IMR-90 (cell line): ENCODE results near the gene RALGAPA2. TPM values are rescaled to one million over a fixed set of nuclear protein-coding genes. Genes with fewer than 3 reads are reported as not detected.

Experiments used
- ATAC-seq: fragments of 200-7000 bp; cut with Tn5 transposase; 2 replicates; pipeline ENCODE4 v1.9.1; 2020; ENCODE audit warnings: low read depth, mild to moderate bottlenecking, moderate library complexity
- BruUV-seq: library from RNA; stranded (reverse); fragments of 400-500 nt; replicated peaks from 2 replicates; lab custom pipeline; 2021; lab: Mats Ljungman, UMichigan
- CTCF ChIA-PET: fragments of 300-600 bp; formaldehyde crosslinking; extraction: SDS; loops from one replicate; lab custom pipeline; 2021; ENCODE audit warnings: antibody characterized with exemption; lab: Yijun Ruan, JAX
- POLR2A ChIA-PET: fragments of 300-600 bp; sonication (Branson Sonifier 250); formaldehyde crosslinking; loops from one replicate; lab custom pipeline; 2022; ENCODE audit warnings: antibody characterized with exemption; ENCODE audit not compliant: unreplicated experiment; lab: Charles Lee
- DNase-seq: peaks from one replicate; pipeline ENCODE4 v3.0.0; 2013
- H2AFZ ChIP-seq: replicated peaks from 2 replicates; pipeline ENCODE3; 2013; ENCODE audit warnings: low read length, mild to moderate bottlenecking; ENCODE audit not compliant: poor library complexity
- H2AK5ac ChIP-seq: 2 replicates; pipeline ENCODE4 v1.6.1; 2013; ENCODE audit warnings: low read depth, low read length, inconsistent platforms
- H2AK9ac ChIP-seq: replicated peaks from 2 replicates; pipeline ENCODE3; 2013; ENCODE audit warnings: mild to moderate bottlenecking, low read depth, low read length, moderate library complexity; ENCODE audit not compliant: poor library complexity
- H2BK120ac ChIP-seq: 2 replicates; pipeline ENCODE4 v1.6.1; 2013; ENCODE audit warnings: low read depth, low read length, inconsistent platforms
- H2BK15ac ChIP-seq: 3 replicates; pipeline ENCODE4 v1.6.1; 2013; ENCODE audit warnings: low read depth, low read length, inconsistent platforms
- H2BK20ac ChIP-seq: 2 replicates; pipeline ENCODE4 v1.6.1; 2013; ENCODE audit warnings: low read depth, mild to moderate bottlenecking, inconsistent platforms, low read length, moderate library complexity
- H2BK5ac ChIP-seq: 2 replicates; pipeline ENCODE4 v1.6.1; 2013; ENCODE audit warnings: mild to moderate bottlenecking, low read depth, low read length, inconsistent platforms; ENCODE audit not compliant: poor library complexity, severe bottlenecking
- H3K14ac ChIP-seq: replicated peaks from 2 replicates; pipeline ENCODE4 v1.6.1; 2013; ENCODE audit warnings: low read depth, low read length, inconsistent platforms
- H3K18ac ChIP-seq: 2 replicates; pipeline ENCODE4 v1.6.1; 2013; ENCODE audit warnings: low read depth, low read length, control low read depth
- H3K23ac ChIP-seq: 2 replicates; pipeline ENCODE4 v1.6.1; 2013; ENCODE audit warnings: low read depth, low read length, inconsistent platforms
- H3K27ac ChIP-seq: 2 replicates; pipeline ENCODE4 v1.5.1; 2013; ENCODE audit warnings: mild to moderate bottlenecking, control low read depth, low read length; ENCODE audit not compliant: insufficient read depth
- H3K27me3 ChIP-seq: 2 replicates; pipeline ENCODE4 v1.6.1; 2013; ENCODE audit warnings: low read length; ENCODE audit not compliant: control insufficient read depth, insufficient read depth
- H3K36me3 ChIP-seq: 2 replicates; pipeline ENCODE4 v1.6.1; 2013; ENCODE audit warnings: low read length, mixed read lengths; ENCODE audit not compliant: control insufficient read depth, insufficient read depth
- H3K4ac ChIP-seq: 2 replicates; pipeline ENCODE4 v1.6.1; 2013; ENCODE audit warnings: low read depth, low read length, inconsistent platforms
- H3K4me1 ChIP-seq: 2 replicates; pipeline ENCODE4 v1.6.1; 2013; ENCODE audit warnings: low read length, mixed read lengths; ENCODE audit not compliant: control insufficient read depth, insufficient read depth
- H3K4me2 ChIP-seq: 2 replicates; pipeline ENCODE4 v1.6.1; 2013; ENCODE audit warnings: low read depth, mild to moderate bottlenecking, control low read depth, low read length, moderate library complexity
- H3K4me3 ChIP-seq: 2 replicates; pipeline ENCODE4 v1.5.1; 2013; ENCODE audit warnings: low read depth, mild to moderate bottlenecking, control low read depth, low read length, moderate library complexity; ENCODE audit not compliant: insufficient read depth
- H3K56ac ChIP-seq: 2 replicates; pipeline ENCODE4 v1.6.1; 2013; ENCODE audit warnings: low read length, inconsistent platforms; ENCODE audit not compliant: insufficient read depth; ENCODE audit errors: extremely low read depth
- H3K79me1 ChIP-seq, 2 experiments: 2 replicates each; pipeline ENCODE4 v1.6.1; 2013; ENCODE audit warnings: low read length in 2 of 2, inconsistent platforms in 1 of 2, low read depth in 1 of 2
- H3K9ac ChIP-seq: 2 replicates; pipeline ENCODE4 v1.6.1; 2013; ENCODE audit warnings: low read depth, low read length, control low read depth
- H3K9me1 ChIP-seq: 2 replicates; pipeline ENCODE4 v1.6.1; 2013; ENCODE audit warnings: low read length, inconsistent platforms; ENCODE audit not compliant: insufficient read depth
- H3K9me3 ChIP-seq: 2 replicates; pipeline ENCODE4 v1.6.1; 2013; ENCODE audit warnings: low read length; ENCODE audit not compliant: control insufficient read depth, insufficient read depth
- H4K20me1 ChIP-seq: 2 replicates; pipeline ENCODE4 v1.6.1; 2013; ENCODE audit warnings: low read length, inconsistent platforms; ENCODE audit not compliant: insufficient read depth
- H4K5ac ChIP-seq: 2 replicates; pipeline ENCODE4 v1.6.1; 2013; ENCODE audit warnings: mild to moderate bottlenecking, low read depth, low read length, control low read depth
- H4K8ac ChIP-seq, 2 experiments: 2 replicates each; pipeline ENCODE4 v1.6.1; 2013; ENCODE audit warnings: low read depth in 2 of 2, low read length in 2 of 2, control low read depth in 1 of 2, inconsistent platforms in 1 of 2
- H4K91ac ChIP-seq: 2 replicates; pipeline ENCODE4 v1.6.1; 2013; ENCODE audit warnings: low read depth, low read length, inconsistent platforms; ENCODE audit not compliant: insufficient read depth
- BHLHE40 ChIP-seq: fragments of 150-350 bp; IDR thresholded peaks from 2 replicates; pipeline ENCODE4 v1.6.1; 2016; ENCODE audit warnings: mild to moderate bottlenecking, low read depth, low read length
- CEBPB ChIP-seq: IDR thresholded peaks from 2 replicates; pipeline ENCODE4 v1.6.1; 2012; ENCODE audit warnings: low read depth, low read length, improper control_type of control experiment
- CHD1 ChIP-seq: IDR thresholded peaks from 2 replicates; pipeline ENCODE4 v1.6.1; 2012; ENCODE audit warnings: low read depth, low read length, improper control_type of control experiment
- ELK1 ChIP-seq: fragments of 150-350 bp; IDR thresholded peaks from 2 replicates; pipeline ENCODE4 v1.6.1; 2016; ENCODE audit warnings: low read depth, mild to moderate bottlenecking, low read length, moderate library complexity, borderline replicate concordance
- MAFK ChIP-seq: IDR thresholded peaks from 2 replicates; pipeline ENCODE4 v1.6.1; 2012; ENCODE audit warnings: low read depth, low read length, improper control_type of control experiment
- MAZ ChIP-seq: IDR thresholded peaks from 2 replicates; pipeline ENCODE4 v1.6.1; 2012; ENCODE audit warnings: low read depth, mild to moderate bottlenecking, low read length, improper control_type of control experiment, moderate library complexity, borderline replicate concordance
- MXI1 ChIP-seq: IDR thresholded peaks from 2 replicates; pipeline ENCODE4 v1.6.1; 2012; ENCODE audit warnings: low read depth, mild to moderate bottlenecking, low read length, moderate library complexity, borderline replicate concordance
- NFE2L2 ChIP-seq: fragments of 150-350 bp; IDR thresholded peaks from 2 replicates; pipeline ENCODE4 v1.6.1; 2016; ENCODE audit warnings: low read depth, mild to moderate bottlenecking, low read length
- POLR2A ChIP-seq: IDR thresholded peaks from 2 replicates; pipeline ENCODE4 v1.6.1; 2012; ENCODE audit warnings: mild to moderate bottlenecking, low read depth, low read length
- RAD21 ChIP-seq: IDR thresholded peaks from 2 replicates; pipeline ENCODE4 v1.6.1; 2012; ENCODE audit warnings: low read length, improper control_type of control experiment
- RCOR1 ChIP-seq: IDR thresholded peaks from 2 replicates; pipeline ENCODE4 v1.6.1; 2012; ENCODE audit warnings: mild to moderate bottlenecking, low read length, improper control_type of control experiment; ENCODE audit not compliant: insufficient replicate concordance
- RFX5 ChIP-seq: IDR thresholded peaks from 2 replicates; pipeline ENCODE4 v1.8.0; 2012; ENCODE audit warnings: low read depth, mild to moderate bottlenecking, low read length, moderate library complexity
- SMC3 ChIP-seq: fragments of 150-350 bp; IDR thresholded peaks from 2 replicates; pipeline ENCODE4 v1.6.1; 2016; ENCODE audit warnings: low read depth, mild to moderate bottlenecking, antibody characterized with exemption, low read length, moderate library complexity
- USF2 ChIP-seq: fragments of 150-350 bp; IDR thresholded peaks from 2 replicates; pipeline ENCODE4 v1.6.1; 2017; ENCODE audit warnings: mild to moderate bottlenecking, antibody characterized with exemption, low read length, low read depth
- WGBS, 2 experiments: methylation state at CpG; one replicate each; pipeline versions ENCODE4 v1.1.5 to v1.1.7; 2013; ENCODE audit warnings: missing lambda C conversion rate in 2 of 2; ENCODE audit not compliant: insufficient read length in 1 of 2; ENCODE audit errors: extremely low coverage in 2 of 2; 5-methylcytosine and 5-hydroxymethylcytosine counted together
- dilution Hi-C: fragments of 300-500 bp; cut with HindIII; formaldehyde crosslinking; loops from one replicate; pipeline ENCODE4 v1.14.3; 2018; ENCODE audit warnings: low sequenced_read_pairs; ENCODE audit not compliant: unreplicated experiment
- in situ Hi-C: fragments of 300-500 bp; cut with MboI; formaldehyde crosslinking; loops from 3 replicates; pipeline ENCODE4 v1.14.3; 2019; ENCODE audit warnings: low sequenced_read_pairs, inconsistent platforms, mixed read lengths
- intact Hi-C: fragments of 100-400 bp; cut with micrococcal nuclease; formaldehyde crosslinking; loops from 2 replicates; pipeline ENCODE4 v1.10.0; 2022
- polyA plus RNA-seq, 3 experiments: library from polyadenylated mRNA; depleted of rRNA; stranded (reverse); fragments of >200 nt; gene quantifications; 2 replicates each; pipeline ENCODE4 v1.2.3, GENCODE V29; 2012; ENCODE audit warnings: low replicate concordance in 1 of 3
- total RNA-seq: library from RNA; depleted of rRNA; stranded (reverse); fragments of >200 nt; gene quantifications from 2 replicates; pipeline ENCODE4 v1.2.3, GENCODE V29; 2012

RALGAPA2 gene
- total and polyA plus RNA-seq, 2 of the 4 experiments (the other 2 are of a cell fraction) = 1.3 to 3.9 TPM

- BruUV-seq = no TSS peak
- dilution Hi-C loops (no loop called here), in situ Hi-C loops (no loop called here), intact Hi-C loops (no loop called here)
- DNase-seq = no peak
- Histone ChIP-seq H2BK120ac (no peak overlapping the region), H4K5ac (no peak overlapping the region), H3K14ac (no peak overlapping the region), H2BK20ac (no peak overlapping the region), H3K27ac (no peak overlapping the region), H3K23ac (no peak overlapping the region), H2BK5ac (no peak overlapping the region), H3K79me1 (no peaks in the 10 kb centered on the region), H3K18ac (no peak overlapping the region), H3K4me2 (no peak overlapping the region), H3K9ac (no peak overlapping the region), H3K36me3 (no peaks in the 10 kb centered on the region), H3K4me1 (peaks cover 2% of the 10 kb centered on the region; the same call in 1 of the 2 replicates), H3K56ac (no peak overlapping the region), H3K4ac (no peak overlapping the region), H2AFZ (no peak overlapping the region), H2BK15ac (no peak overlapping the region), H4K91ac (no peak overlapping the region), H3K9me1 (no peaks in the 10 kb centered on the region), H2AK9ac (no peak overlapping the region), H4K20me1 (no peaks in the 10 kb centered on the region), H3K27me3 (peaks cover 92% of the 10 kb centered on the region), H3K9me3 (peaks cover 3% of the 10 kb centered on the region; the same call in 1 of the 2 replicates), H3K4me3 (no peak overlapping the region), H2AK5ac (no peak overlapping the region), H4K8ac (no peak overlapping the region)
- no peak for ATAC-seq
- WGBS, 2 experiments = no CpG with 5 or more reads among the region's 18 CpGs
- ChIA-PET POLR2A (no interaction called here), CTCF (no interaction called here)
- TF ChIP-seq MAZ (no peak), RFX5 (no peak), CHD1 (no peak), ELK1 (no peak), RAD21 (no peak), RCOR1 (no peak), SMC3 (no peak), MAFK (no peak), CEBPB (no peak), USF2 (no peak), POLR2A (no peak), NFE2L2 (no peak), BHLHE40 (no peak), MXI1 (no peak)
Measured at GRCh38 chr20:20365480-20366161, 346.8 kb downstream of the RALGAPA2 start.
